ENCODE measurements around the gene NHERF2. TPM values are rescaled to one million over a fixed set of nuclear protein-coding genes. Genes with fewer than 3 reads are reported as not detected.

NHERF2 gene
- total and polyA plus RNA-seq, 2 experiments from 2014 or later = 12.0 to 16.5 TPM

GRCh38 chr16:2083876-2084780 is 57.4 kb downstream of the NHERF2 start (continued):
- TF ChIP-seq REST (IDR thresholded peaks at IDR 0.05; ENCODE audit: unreplicated experiment) (no peak), ZNF331 (CRISPR knock-in tag; IDR thresholded peaks at IDR 0.05; ENCODE audit: low read depth) (no peak), CREB1 (CRISPR knock-in tag; IDR thresholded peaks at IDR 0.05; ENCODE audit: low read depth) (no peak), ZNF114 (CRISPR knock-in tag; IDR thresholded peaks at IDR 0.05) (no peak), STAT1 (IDR thresholded peaks at IDR 0.05; ENCODE audit: unreplicated experiment) (no peak), EZH2phosphoT487 (IDR thresholded peaks at IDR 0.05; ENCODE audit: unreplicated experiment) (no peak)

GRCh38 chr16:2084895-2085625 is 58.4 kb downstream of the NHERF2 start:
- H3K36me3 Mint-ChIP-seq (ENCODE audit: low read depth) = peaks cover 8% of the 10 kb centered on the region; the same call in 2 of the 3 replicates
- Histone ChIP-seq H3K79me2 (replicated peaks; ENCODE audit: insufficient read depth) (no peaks in the 10 kb centered on the region), H3K9me2 (ENCODE audit: insufficient read depth) (no peaks in the 10 kb centered on the region), H3K27ac (ENCODE audit: low read depth) (no peak overlapping the region), H2AFZ (no peak overlapping the region), H3K4me3 (no peak overlapping the region), H4K20me1 (replicated peaks; ENCODE audit: insufficient read depth) (no peaks in the 10 kb centered on the region), H3K4me2 (no peak overlapping the region), H3F3A (replicated peaks; ENCODE audit: low read depth) (peaks cover 2% of the 10 kb centered on the region; the same call in 1 of the 2 replicates), H3K27me3 (ENCODE audit: insufficient read depth) (no peaks in the 10 kb centered on the region), H3K4me1 (ENCODE audit: insufficient read depth) (no peaks in the 10 kb centered on the region), H3K36me3 (ENCODE audit: insufficient read depth) (no peaks in the 10 kb centered on the region)
- peaks cover 5% of the 10 kb centered on the region for H3K27me3 Mint-ChIP-seq (ENCODE audit: insufficient read depth, low read depth, poor library complexity)
- peak; percentile 7 for ATAC-seq
- no peaks in the 10 kb centered on the region for H3K9me3 Mint-ChIP-seq
- H3K27ac Mint-ChIP-seq = no peak overlapping the region
- no peak overlapping the region for H3K4me3 Mint-ChIP-seq
- no peak for DNase-seq (ENCODE audit: low spot score)
- no peaks in the 10 kb centered on the region for H3K4me1 Mint-ChIP-seq
- no peak for TF ChIP-seq REST (IDR thresholded peaks at IDR 0.05; ENCODE audit: unreplicated experiment)
- no peak for TF ChIP-seq EZH2 (IDR thresholded peaks at IDR 0.05; ENCODE audit: low read depth, unreplicated experiment)
- TF ChIP-seq ZNF331 (CRISPR knock-in tag; IDR thresholded peaks at IDR 0.05; ENCODE audit: low read depth) = no peak
- no peak for TF ChIP-seq CREB1 (CRISPR knock-in tag; IDR thresholded peaks at IDR 0.05; ENCODE audit: low read depth)
- no peak for TF ChIP-seq ZNF462 (CRISPR knock-in tag; IDR thresholded peaks at IDR 0.05)
- no peak for TF ChIP-seq STAT1 (IDR thresholded peaks at IDR 0.05; ENCODE audit: unreplicated experiment)
- no peak for TF ChIP-seq ZNF114 (CRISPR knock-in tag; IDR thresholded peaks at IDR 0.05)
